ENCODE results near the gene MTX2.

GRCh38 chr2:176251928-176252327 lies 17.3 kb upstream of the MTX2 start:
- TF ChIP-seq SUZ12 (IDR thresholded peaks at IDR 0.05), result no peak
- TF ChIP-seq ARNT (IDR thresholded peaks at IDR 0.05), result no peak
- TF ChIP-seq BHLHE40 (IDR thresholded peaks at IDR 0.05; ENCODE audit: borderline replicate concordance), result no peak
- no peak for TF ChIP-seq FOXA1 (IDR thresholded peaks at IDR 0.05)
- TF ChIP-seq CTBP1 (IDR thresholded peaks at IDR 0.05; ENCODE audit: borderline replicate concordance), result no peak
- no peak for TF ChIP-seq HDGF (IDR thresholded peaks at IDR 0.05; ENCODE audit: borderline replicate concordance)
- no peak for TF ChIP-seq FOXM1 (IDR thresholded peaks at IDR 0.05; ENCODE audit: borderline replicate concordance)
- TF ChIP-seq L3MBTL2 (conservative IDR thresholded peaks at IDR 0.05), result no peak
- TF ChIP-seq PKNOX1 (IDR thresholded peaks at IDR 0.05), result no peak
- TF ChIP-seq TARDBP (IDR thresholded peaks at IDR 0.05), result no peak
- no peak for TF ChIP-seq SP1 (IDR thresholded peaks at IDR 0.05)
- TF ChIP-seq ELF4 (IDR thresholded peaks at IDR 0.05), result no peak
- no peak for TF ChIP-seq NFRKB (IDR thresholded peaks at IDR 0.05)
- TF ChIP-seq FOXK2 (IDR thresholded peaks at IDR 0.05), result no peak
